IPS-NIHi11 (cell line): ENCODE measurements around the gene TCEAL2.
A peak's percentile ranks its signal among the peaks of the same experiment; 100 is the strongest.
"Not testable (repeated sequence)": the region's sequence is repeated elsewhere in the genome, so short reads cannot be mapped to it uniquely, and the experiment has no call there.

Experiments used
- DNase-seq: peaks from one replicate; pipeline ENCODE4 v3.0.0; 2012; ENCODE audit warnings: mixed read lengths, low spot score

Gene TCEAL2

DNA sequence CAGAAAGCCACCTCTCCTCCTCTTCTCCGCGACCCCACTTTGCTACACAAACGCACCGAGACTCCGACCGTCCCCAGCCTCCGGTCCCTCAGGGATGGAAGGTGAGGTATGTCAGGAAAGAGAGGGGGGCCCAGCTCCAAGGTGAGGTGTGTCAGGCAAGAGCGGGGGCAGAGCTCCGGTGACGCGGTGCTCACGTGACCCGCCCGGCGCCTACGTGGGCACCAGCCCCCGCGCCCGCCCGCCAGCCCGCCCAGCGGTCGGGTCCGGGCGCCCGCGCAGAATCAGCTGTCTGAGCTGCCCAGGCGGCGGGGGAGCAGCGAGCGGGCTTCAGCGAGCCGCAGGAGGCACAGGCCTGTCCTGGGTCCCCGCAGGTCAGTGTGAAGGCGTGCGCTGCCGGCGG lies at the start of gene TCEAL2:
TCEAL2 (plus strand) TSS at position 244 of the 400 bp plus-strand sequence. CDS start 1,152 bp downstream, outside the sequence.
- DNase-seq, result peak; percentile 40

DNA sequence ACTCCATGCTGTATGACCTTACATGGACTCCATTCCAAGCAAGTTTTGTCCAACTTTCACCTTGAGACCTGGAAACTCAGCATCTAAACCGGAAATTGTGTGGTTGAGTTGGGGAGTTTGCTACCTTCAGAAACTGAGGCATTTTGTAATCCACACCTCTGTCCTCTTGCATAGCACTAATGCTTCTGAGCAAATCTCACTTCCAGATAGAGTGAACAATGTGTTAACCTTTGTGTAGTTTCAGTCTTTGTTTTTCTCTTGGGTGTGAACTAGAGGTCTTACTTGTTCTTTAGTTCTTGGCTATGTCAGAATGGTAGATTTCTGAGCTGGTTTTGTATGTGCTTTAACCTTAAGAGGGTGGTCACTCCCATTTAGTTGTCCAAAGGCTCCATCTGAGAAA lies 48.1 kb upstream of the TCEAL2 start:
- no peak for DNase-seq

DNA sequence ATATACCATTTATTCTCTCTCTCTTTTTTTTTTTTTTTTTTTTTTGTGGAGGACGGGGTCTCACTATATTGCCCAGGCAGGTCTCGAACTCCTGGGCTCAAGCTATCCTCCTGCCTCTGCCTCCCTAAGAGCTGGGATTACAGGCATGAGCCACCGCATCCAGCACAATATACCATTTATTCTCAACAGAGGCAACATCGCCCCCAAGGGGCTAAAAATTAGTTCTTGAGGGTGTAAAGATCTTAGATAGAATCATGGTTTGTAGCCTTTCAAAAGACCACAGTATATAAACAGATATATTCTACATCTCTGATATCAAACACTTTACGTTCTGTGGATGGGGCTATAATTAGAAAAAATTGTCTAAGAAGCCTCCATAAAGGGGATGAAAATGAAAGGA lies 39.8 kb upstream of the TCEAL2 start:
- DNase-seq, result no peak

DNA sequence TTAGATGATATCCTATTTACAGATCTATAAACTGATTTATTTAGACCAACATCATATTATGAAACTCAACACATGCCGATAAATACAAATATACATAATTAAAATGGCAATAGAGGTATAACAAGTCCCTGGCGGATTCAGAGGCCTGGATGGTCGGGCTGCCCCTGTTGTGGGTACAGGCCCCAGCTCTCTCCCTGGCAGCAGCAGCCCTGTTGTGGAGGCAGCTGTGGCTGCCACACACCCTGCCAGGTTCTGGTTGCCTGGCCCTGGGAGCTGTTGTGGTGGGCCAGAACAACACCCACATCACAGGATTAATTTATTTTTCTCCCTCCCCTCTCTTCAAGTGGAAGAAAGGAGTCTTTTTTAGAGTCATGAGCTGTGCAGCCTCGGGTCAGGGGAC lies 12.1 kb upstream of the TCEAL2 start:
- no peak for DNase-seq

DNA sequence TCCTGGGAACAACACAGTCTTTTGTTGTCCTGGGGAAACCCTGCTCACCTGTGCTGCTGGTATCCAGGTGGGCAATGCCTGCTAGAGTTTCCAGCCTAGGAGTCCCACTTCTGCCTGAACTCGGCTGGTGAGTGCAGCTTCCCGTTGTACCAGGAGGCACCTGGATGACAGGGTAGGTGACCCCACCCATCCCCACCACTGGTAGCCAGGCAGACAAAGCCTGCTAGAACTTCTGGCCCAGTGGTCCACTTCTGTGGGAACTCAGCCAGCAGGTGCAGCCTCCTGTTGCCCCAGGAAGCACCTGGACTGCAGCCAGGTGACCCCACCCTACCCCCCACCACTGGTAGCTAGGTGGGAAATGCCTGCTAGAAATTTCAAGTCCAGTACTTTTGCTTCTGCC lies 9.7 kb upstream of the TCEAL2 start:
- no peak for DNase-seq

DNA sequence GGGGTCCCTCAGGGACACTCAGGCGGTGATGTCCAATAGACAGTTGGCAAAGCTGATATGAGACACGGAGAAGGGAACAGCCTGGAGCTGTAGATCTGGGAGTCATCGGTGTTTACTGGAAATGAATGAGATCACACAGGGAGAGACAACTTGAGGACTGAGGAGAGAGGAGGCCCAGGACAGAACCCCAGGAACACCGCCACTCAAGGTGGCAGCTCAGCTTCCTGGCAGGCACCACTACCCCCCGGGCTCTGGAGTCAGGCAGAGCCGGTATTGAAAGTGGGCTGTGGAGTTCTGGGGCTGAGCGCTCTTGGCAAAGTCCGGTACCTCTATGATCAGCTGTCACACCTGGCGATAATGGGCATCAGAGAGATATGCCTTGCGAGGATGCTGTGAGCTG lies 465 bp upstream of the TCEAL2 start:
- not testable (repeated sequence) for DNase-seq

DNA sequence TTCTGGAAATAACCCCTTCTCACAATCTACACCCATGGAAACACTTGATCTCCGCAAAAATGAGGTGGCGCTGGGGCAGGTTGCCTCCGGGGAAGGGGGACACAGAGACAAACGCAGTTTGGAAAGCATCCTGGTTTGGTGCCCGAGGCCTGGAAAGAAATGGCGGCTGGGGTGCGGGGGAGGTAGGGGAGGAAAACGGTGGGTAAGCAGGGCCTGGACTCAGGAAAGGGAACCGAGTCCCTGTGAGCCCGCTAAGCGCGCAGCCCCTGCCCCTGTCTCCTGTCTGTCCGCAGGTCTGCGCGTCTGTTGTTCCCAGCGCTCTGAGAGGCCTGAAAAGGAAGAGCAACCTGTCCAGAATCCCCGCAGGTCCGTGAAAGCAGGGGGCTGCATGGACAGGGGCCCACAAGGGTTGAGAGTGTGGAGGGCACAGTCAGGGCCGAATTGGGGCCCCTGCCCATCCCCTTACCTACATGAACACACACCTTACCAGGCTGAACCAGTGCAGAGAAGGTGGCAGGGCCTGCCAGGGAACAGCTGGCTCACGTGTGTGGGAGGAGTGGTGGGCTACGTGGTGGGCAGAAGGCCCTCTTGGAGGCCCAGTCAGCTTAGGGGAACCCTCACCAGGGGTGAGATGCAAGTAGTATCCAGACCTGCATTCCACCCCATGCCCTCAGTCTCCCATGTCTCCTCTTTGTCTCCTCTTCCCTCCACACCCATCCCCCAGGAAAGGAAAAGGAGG lies 770 bp downstream of the TCEAL2 start:
- not testable (repeated sequence) for DNase-seq

DNA sequence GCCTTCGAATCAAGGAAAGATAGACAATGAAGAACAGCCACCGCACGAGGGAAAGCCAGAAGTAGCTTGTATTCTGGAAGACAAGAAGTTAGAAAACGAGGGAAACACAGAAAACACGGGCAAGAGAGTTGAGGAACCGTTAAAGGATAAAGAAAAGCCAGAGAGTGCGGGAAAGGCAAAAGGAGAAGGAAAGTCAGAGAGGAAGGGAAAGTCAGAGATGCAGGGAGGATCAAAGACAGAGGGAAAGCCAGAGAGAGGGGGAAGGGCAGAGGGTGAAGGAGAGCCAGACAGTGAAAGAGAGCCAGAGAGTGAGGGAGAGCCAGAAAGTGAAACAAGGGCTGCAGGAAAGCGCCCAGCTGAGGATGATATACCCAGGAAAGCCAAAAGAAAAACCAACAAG lies 1.4 kb downstream of the TCEAL2 start:
- DNase-seq, result no peak

DNA sequence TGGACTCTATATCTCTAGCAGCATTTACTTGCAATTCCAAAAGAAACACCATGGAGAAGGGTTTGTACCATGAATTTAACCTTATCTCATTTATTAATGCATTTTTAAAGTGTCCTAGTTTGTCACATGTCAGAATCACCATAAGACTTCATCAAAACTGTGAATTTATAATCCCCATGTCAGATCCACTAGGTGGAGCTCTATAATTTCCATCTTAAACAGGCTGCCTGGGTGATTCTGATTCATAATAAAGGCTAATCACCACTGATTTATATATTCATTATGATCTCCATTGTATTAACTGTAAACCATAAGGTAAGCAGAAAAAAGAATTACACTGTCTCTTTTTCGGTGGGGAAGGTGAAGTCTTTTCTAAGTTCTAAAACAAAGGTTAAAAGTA lies 4.0 kb downstream of the TCEAL2 start:
- DNase-seq, result no peak

DNA sequence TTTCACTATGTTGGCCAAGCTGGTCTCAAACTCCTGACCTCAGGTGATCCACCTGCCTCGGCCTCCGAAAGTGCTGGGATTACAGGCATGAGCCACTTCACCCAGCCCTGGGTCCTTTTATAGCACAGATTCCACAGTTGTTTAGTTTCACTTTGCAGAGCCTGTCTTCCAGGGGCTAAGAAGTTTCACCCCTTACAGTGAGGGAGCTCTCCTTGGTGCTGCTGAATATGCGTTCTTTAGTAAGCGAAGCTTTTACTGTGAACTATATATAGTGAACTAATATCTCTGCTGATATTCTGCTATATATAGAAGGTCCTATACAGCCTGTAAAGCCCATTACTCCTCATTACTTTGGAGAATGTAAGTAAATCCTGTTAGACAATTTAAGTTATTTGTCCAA lies 12.6 kb downstream of the TCEAL2 start:
- DNase-seq, result no peak

DNA sequence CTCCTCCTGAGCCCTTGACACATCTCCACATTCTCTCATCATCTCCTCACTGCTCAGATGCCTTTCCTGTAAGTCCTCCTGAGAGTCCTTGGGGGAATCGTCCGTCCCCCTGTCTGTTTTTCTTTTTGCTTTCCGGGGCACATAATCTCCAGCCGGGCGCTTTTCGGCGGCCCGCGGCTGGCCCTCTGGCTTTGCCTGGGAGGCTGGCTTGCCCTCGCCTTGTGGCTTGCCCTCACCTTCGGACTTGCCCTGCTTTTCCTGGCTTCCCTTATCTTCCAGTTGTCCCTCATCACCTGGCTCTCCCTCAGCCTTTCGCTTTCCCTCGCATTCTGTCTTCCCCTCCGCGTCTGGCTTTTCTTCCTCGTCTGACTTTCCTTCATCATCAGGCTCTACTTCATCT lies 15.4 kb downstream of the TCEAL2 start:
- DNase-seq, result not testable (repeated sequence)

DNA sequence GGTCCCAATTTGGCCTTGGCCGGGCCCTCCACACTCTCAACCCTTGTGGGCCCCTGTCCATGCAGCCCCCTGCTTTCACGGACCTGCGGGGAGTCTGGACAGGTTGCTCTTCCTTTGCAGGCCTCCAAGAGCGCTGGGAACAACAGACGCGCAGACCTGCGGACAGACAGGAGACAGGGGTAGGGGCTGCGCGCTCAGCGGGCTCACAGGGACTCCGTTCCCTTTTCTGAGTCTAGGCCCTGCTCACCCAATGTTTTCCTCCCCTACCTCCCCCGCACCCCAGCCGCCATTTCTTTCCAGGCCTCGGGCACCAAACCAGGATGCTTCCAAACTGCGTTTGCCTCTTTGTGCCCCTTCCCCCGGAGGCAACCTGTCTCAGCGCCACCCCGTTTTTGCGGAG lies 16.2 kb downstream of the TCEAL2 start:
- DNase-seq, result not testable (repeated sequence)

DNA sequence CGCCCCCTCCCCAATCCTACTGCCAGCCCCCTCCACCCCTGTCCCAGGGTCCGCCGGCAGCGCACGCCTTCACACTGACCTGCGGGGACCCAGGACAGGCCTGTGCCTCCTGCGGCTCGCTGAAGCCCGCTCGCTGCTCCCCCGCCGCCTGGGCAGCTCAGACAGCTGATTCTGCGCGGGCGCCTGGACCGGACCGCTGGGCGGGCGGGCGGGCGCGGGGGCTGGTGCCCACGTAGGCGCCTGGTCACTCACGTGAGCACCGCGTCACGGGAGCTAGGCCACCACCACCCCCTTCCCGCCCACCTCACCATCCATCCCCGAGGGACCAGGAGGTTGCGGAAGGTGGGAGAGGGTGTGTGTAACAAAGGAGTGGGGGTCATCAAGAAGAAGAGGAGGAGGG lies 16.8 kb downstream of the TCEAL2 start, which contains the start of gene TCEAL6:
TCEAL6 (minus strand) TSS at position 208 of the 400 bp plus-strand sequence.
- not testable (repeated sequence) for DNase-seq

DNA sequence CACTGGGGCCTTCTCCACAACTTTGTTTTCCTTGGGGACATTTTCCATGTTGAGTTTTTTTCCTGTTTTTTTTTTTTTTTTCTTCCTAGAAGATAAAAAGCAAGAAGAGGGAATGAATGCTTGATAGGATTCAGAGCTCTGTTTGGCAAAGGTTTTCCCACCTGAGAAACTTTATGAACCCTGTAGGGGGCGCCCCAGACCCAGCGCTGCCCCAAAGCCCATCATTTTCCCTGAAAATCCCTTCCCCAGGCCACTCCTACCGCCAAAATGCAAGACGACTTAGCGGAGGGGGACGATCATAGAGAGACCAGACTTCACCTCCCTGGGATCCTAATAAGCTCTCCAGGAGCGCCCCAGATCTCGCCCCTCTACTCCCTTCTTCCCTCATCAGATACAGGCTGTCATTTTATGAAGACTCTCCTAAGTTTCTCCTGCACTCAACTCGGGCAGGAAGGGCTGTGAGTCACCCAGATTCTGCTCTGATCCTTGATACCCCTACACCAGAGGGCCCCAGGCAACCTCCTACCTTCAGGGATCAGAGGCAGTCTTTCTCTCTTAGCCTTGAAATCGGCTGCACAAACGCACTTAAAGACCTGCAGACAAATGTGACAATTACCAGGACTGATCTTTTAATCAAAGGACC lies 28.9 kb downstream of the TCEAL2 start:
- no peak for DNase-seq

DNA sequence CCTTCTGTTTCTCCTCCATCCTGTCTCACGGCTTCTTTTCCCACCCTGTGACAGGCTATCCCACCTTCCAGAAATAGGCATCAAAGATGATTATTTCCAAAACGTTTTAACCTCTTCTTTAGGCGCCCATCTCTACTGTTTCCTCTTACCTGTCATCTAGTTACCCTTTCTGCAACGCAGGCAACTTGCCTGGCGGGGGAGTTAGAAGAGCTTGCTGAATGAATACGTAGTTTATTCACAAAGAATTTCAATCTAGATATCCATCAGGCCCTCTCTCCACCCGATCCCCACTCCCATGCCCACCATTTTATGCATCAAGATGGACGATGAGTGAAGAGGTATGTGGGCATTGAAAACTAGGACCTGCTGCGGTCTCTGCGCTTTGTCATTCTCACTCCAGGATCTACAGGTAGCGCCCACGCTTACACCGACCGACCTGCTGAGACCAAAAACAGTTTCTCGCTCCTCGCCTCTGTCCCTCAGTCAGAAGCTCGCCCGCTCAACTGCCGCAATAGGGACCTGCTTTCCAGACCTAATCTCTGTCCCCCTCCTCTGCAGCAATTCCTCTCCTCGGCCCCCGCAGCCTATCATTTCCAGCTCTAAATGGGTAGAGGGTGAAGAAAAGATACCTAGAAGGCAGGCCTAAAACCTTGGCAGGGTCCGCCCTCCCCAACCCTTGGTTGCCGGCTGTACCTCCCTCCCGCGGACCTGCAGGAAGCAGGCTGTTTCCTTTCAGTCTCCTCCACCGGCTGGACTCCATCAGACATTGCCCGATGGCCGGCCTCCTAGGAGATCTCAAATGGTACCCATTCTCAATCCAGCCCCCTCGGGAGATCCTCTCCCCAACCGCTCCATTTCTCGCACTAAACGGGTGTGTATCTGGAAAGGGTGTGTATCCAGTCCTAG lies 29.7 kb downstream of the TCEAL2 start:
- no peak for DNase-seq

DNA sequence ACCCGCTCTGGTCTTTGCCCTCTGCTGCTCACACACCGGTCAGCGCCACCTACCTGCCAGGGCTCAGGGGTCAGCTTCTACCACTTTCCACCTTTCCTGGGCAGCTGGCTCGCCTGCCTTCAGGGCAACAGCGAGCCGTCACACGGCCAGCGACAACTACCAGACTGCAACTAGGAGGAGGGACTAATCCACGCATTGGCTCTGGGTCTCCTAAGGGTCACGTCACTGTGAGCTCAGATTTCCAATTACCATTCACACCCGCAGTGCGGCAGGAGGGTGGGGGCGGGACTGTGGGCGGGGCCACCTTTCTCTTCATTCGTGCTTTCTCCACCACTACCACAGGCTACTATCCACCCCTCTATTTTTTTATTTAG lies 30.3 kb downstream of the TCEAL2 start, which contains the start of gene BEX5:
BEX5 (minus strand) TSS at position 172 of the 374 bp plus-strand sequence. CDS start 1,712 bp downstream, outside the sequence.
- peak; percentile 35 for DNase-seq
